K562 (cell line): ENCODE results near the gene C4orf54. TPM values are rescaled to one million over a fixed set of nuclear protein-coding genes. Genes with fewer than 3 reads are reported as not detected.

Experiments
- ATAC-seq: fragments of 200-7000 bp; cut with Tn5 transposase; 3 replicates; pipeline ENCODE4 v1.9.1; 2020; ENCODE audit warnings: moderate library complexity
- BruUV-seq: library from RNA; stranded (reverse); fragments of 400-500 nt; replicated peaks from 2 replicates; lab custom pipeline; 2021; lab: Mats Ljungman, UMichigan
- CTCF ChIA-PET: fragments of 300-600 bp; formaldehyde crosslinking; extraction: SDS; loops from one replicate; lab custom pipeline; 2021; ENCODE audit warnings: low intra/inter-chr PET ratio; lab: Yijun Ruan, JAX
- POLR2A ChIA-PET: fragments of 300-600, 350-650 bp; sonication (Branson Sonifier 250); formaldehyde crosslinking; extraction: SDS; loops from one replicate; lab custom pipeline; 2021; ENCODE audit warnings: antibody characterized with exemption, inconsistent platforms; lab: Yijun Ruan, JAX
- DNase-seq, 4 experiments: peaks; one replicate each; pipeline versions ENCODE4 v3.0.0 to v3.0.0-alpha.2; 2011 to 2018; ENCODE audit warnings: low spot score in 3 of 4, mixed read lengths in 3 of 4; ENCODE audit errors: extremely low read depth in 1 of 4
- FAIRE-seq: peaks from 2 replicates; lab custom pipeline; 2011; peaks lifted over from hg19 to GRCh38; lab: Jason Lieb, UNC
- H2AFZ ChIP-seq: 2 replicates; pipeline ENCODE4 v1.6.0; 2011; ENCODE audit warnings: low read depth, low read length, control low read depth, inconsistent platforms
- H3K27ac ChIP-seq: fragments of 200-600 bp; 3 replicates; pipeline ENCODE4 v1.8.0; 2011; ENCODE audit warnings: low read depth, mild to moderate bottlenecking, control low read depth, inconsistent platforms, low read length, moderate library complexity, mixed read lengths; ENCODE audit errors: extremely low read depth
- H3K27me3 ChIP-seq, 2 experiments: fragments of 300-600 bp in 1 of 2; 2 replicates in 1 of 2; 3 replicates in 1 of 2; pipeline versions ENCODE4 v1.6.0 to v1.8.0; 2011; ENCODE audit warnings: inconsistent platforms in 2 of 2, low read length in 2 of 2, mild to moderate bottlenecking in 1 of 2, mixed read lengths in 1 of 2, moderate library complexity in 1 of 2; ENCODE audit not compliant: control insufficient read depth in 2 of 2, insufficient read depth in 2 of 2
- H3K36me3 ChIP-seq: fragments of 300-600 bp; 3 replicates; pipeline ENCODE4 v1.8.0; 2011; ENCODE audit warnings: mild to moderate bottlenecking, low read length, inconsistent platforms; ENCODE audit not compliant: control insufficient read depth, insufficient read depth
- H3K4me1 ChIP-seq, 2 experiments: fragments of 200-600 bp in 1 of 2; replicated peaks in 1 of 2; 2 replicates in 1 of 2; 3 replicates in 1 of 2; pipeline versions ENCODE4 v1.5.1 to v1.8.0; 2011; ENCODE audit warnings: inconsistent platforms in 2 of 2, low read length in 2 of 2, mild to moderate bottlenecking in 1 of 2, mixed read lengths in 1 of 2, moderate library complexity in 1 of 2; ENCODE audit not compliant: control insufficient read depth in 2 of 2, insufficient read depth in 2 of 2
- H3K4me2 ChIP-seq: 2 replicates; pipeline ENCODE4 v1.6.1; 2011; ENCODE audit warnings: low read length, control low read depth, inconsistent platforms, mixed read lengths; ENCODE audit not compliant: insufficient read depth
- H3K4me3 ChIP-seq: fragments of 200-600 bp; sonication (generic), shearing (Covaris generic); 2 replicates; pipeline ENCODE4 v1.5.1; 2016; ENCODE audit warnings: control low read depth, inconsistent platforms
- H3K79me2 ChIP-seq: fragments of 200-600 bp; 3 replicates; pipeline ENCODE4 v1.8.0; 2011; ENCODE audit warnings: low read length, inconsistent platforms; ENCODE audit not compliant: control insufficient read depth, insufficient read depth
- H3K9ac ChIP-seq, 2 experiments: 2 replicates each; pipeline versions ENCODE4 v1.6.0 to v1.6.1; 2011; ENCODE audit warnings: low read depth in 2 of 2, low read length in 2 of 2, control low read depth in 1 of 2, inconsistent platforms in 1 of 2, mild to moderate bottlenecking in 1 of 2, mixed read lengths in 1 of 2; ENCODE audit not compliant: insufficient read depth in 1 of 2
- H3K9me1 ChIP-seq: one replicate; pipeline ENCODE4 v1.6.0; 2011; ENCODE audit warnings: inconsistent platforms, mild to moderate bottlenecking, low read length, moderate library complexity; ENCODE audit not compliant: control insufficient read depth, insufficient read depth
- H3K9me3 ChIP-seq: replicated peaks from 2 replicates; pipeline ENCODE4 v1.5.1; 2011; ENCODE audit warnings: low read depth, low read length, inconsistent platforms; ENCODE audit not compliant: control insufficient read depth, insufficient read depth
- H4K20me1 ChIP-seq: replicated peaks from 2 replicates; pipeline ENCODE4 v1.6.1; 2011; ENCODE audit warnings: low read length, inconsistent platforms, mixed read lengths; ENCODE audit not compliant: control insufficient read depth, insufficient read depth
- CBX1 ChIP-seq: sonication (generic); IDR thresholded peaks from 2 replicates; pipeline ENCODE4 v1.6.1; 2016; ENCODE audit warnings: antibody characterized with exemption, low read depth, mild to moderate bottlenecking
- E2F8 ChIP-seq: fragments of 450-650 bp; IDR thresholded peaks from 2 replicates; pipeline ENCODE4 v1.7.1; 2018; ENCODE audit warnings: mild to moderate bottlenecking, low read depth; ENCODE audit not compliant: partially characterized antibody
- SMC3 ChIP-seq: conservative IDR thresholded peaks from 2 replicates; pipeline ENCODE4 v1.6.1; 2011; ENCODE audit warnings: low read depth, low read length, improper control_type of control experiment; ENCODE audit not compliant: insufficient read depth
- ZSCAN29 ChIP-seq: fragments of 450-650 bp; IDR thresholded peaks from 2 replicates; pipeline ENCODE4 v1.6.1; 2017
- WGBS: fragments of 100-300 bp; shearing (Covaris generic); methylation state at CpG from one replicate; pipeline ENCODE4 v1.1.6; 2016; ENCODE audit warnings: low coverage, mixed read lengths; ENCODE audit not compliant: insufficient coverage; ENCODE audit errors: missing lambda C conversion rate; 5-methylcytosine and 5-hydroxymethylcytosine counted together
- in situ Hi-C: fragments of 300-500 bp; cut with MboI; formaldehyde crosslinking; loops from 4 replicates; pipeline ENCODE4 v1.15.0; 2018; ENCODE audit warnings: inconsistent platforms, mixed read lengths
- intact Hi-C: fragments of 100-400 bp; cut with micrococcal nuclease; formaldehyde crosslinking; loops from 2 replicates; pipeline ENCODE4 v1.14.2; 2022
- polyA plus RNA-seq, 8 experiments: library from polyadenylated mRNA; depleted of rRNA in 4 of 8; stranded (reverse) in 5 of 8; unstranded in 3 of 8; fragments of >200 nt; fragmentation: Nextera tagmentation in 2 of 8; fragmentation: Illumina TruSeq in 1 of 8; extraction: Ambion mirVana in 2 of 8; extraction: Trizol in 1 of 8; gene quantifications; 2 replicates each; pipeline versions ENCODE4 v1.2.1 to v1.2.3, GENCODE V29; 2011 to 2014; ENCODE audit warnings: inconsistent platforms in 1 of 8, missing spikeins in 1 of 8
- total RNA-seq, 7 experiments: library from RNA; depleted of rRNA in 6 of 7; stranded (reverse); fragments of >200 nt in 6 of 7; fragmentation: Illumina TruSeq in 2 of 7; extraction: Trizol in 2 of 7; gene quantifications; 2 replicates each; pipeline versions ENCODE4 v1.2.1 to v1.2.3, GENCODE V29; 2011 to 2021; ENCODE audit warnings: low replicate concordance in 1 of 7

The C4orf54 gene
- total and polyA plus RNA-seq, 9 of the 15 experiments (the other 6 are each of a cell fraction or from before 2014, with no cell fraction given), result not detected

DNA sequence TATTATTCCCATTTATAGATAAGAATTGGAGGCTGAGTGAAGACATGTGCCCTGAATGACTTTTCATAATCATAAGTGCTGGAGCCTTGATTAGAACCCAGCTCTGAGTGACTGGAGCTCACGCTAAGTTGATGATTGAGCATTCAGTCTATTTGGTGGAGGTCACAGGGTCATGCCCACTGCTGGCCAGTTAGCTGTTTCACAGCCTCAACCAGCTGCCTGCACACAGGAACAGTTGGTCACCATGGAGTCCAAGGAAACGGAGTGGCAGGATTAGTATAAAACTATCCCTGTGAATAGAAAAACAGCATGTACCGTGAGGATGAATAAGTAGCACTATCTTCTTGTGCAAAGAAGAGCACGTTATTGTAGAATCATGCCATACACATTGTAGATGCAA, 1.0 kb upstream of the C4orf54 start:
- Histone ChIP-seq H3K4me3 (no peak overlapping the region), H3K9ac (no peak overlapping the region), H3K27me3 (peaks cover 23 to 27% of the 10 kb centered on the region in 2 experiments; a peak in 4 of 5 replicates), H3K4me1 (peaks cover 0 to 4% of the 10 kb centered on the region in 2 experiments; a peak in 1 of 5 replicates), H3K27ac (no peak overlapping the region), H3K9me3 (no peaks in the 10 kb centered on the region), H4K20me1 (no peaks in the 10 kb centered on the region), H3K36me3 (no peaks in the 10 kb centered on the region), H2AFZ (no peak overlapping the region), H3K9me1 (no peaks in the 10 kb centered on the region), H3K4me2 (no peak overlapping the region), H3K79me2 (no peaks in the 10 kb centered on the region)
- DNase-seq (no peak), FAIRE-seq (no peak), ATAC-seq (no peak)
- intact Hi-C loops (no loop called here), in situ Hi-C loops (no loop called here)
- no TSS peak for BruUV-seq
- POLR2A ChIA-PET, result no interaction called here
- WGBS, result 8% methylated on average over 4 of the region's 4 CpGs
- CTCF ChIA-PET, result no interaction called here
- TF ChIP-seq SMC3 (no peak), CBX1 (no peak), E2F8 (no peak), ZSCAN29 (no peak)
